Fibroblast of the aortic adventitia (primary cell): ENCODE measurements around the gene TNRC6C. TPM values are rescaled to one million over a fixed set of nuclear protein-coding genes. Genes with fewer than 3 reads are reported as not detected.

Source experiments
- DNase-seq: peaks from one replicate; pipeline ENCODE4 v3.0.0-alpha.2; 2010; ENCODE audit warnings: low read depth
- H3K4me3 ChIP-seq: 2 replicates; pipeline ENCODE4 v1.5.1; 2011; ENCODE audit warnings: low read depth, mild to moderate bottlenecking, control low read depth, low read length, moderate library complexity
- CTCF ChIP-seq: IDR thresholded peaks from 2 replicates; pipeline ENCODE4 v1.5.1; 2011; ENCODE audit warnings: mild to moderate bottlenecking, low read length, control low read depth, inconsistent platforms; ENCODE audit not compliant: insufficient read depth
- total RNA-seq: library from RNA; depleted of rRNA; stranded (reverse); fragments of >200 nt; gene quantifications from 2 replicates; pipeline ENCODE4 v1.2.3, GENCODE V29; 2012; ENCODE audit warnings: low replicate concordance

Gene TNRC6C
- total RNA-seq, 1 donor: 10.3 TPM

GRCh38 chr17:78107457-78107856 lies 149.0 kb downstream of the TNRC6C start:
- no peak overlapping the region for H3K4me3 ChIP-seq
- peak; percentile 54 for DNase-seq
- TF ChIP-seq CTCF: no peak

- DNase-seq: no peak
- H3K4me3 ChIP-seq: no peak overlapping the region
- no peak for TF ChIP-seq CTCF
These were observed 149.6 kb downstream of the TNRC6C start for GRCh38 chr17:78107976-78108725.

GRCh38 chr17:78108726-78109488 lies 150.4 kb downstream of the TNRC6C start:
- DNase-seq: no peak

GRCh38 chr17:78109489-78109761 lies 150.9 kb downstream of the TNRC6C start:
- no peak for DNase-seq
- no peak for TF ChIP-seq CTCF

More at GRCh38 chr17:78108726-78109488, 150.4 kb downstream of the TNRC6C start:
- no peak overlapping the region for H3K4me3 ChIP-seq
- no peak for TF ChIP-seq CTCF

GRCh38 chr17:78110363-78111015 lies 152.0 kb downstream of the TNRC6C start:
- DNase-seq: no peak
- no peak overlapping the region for H3K4me3 ChIP-seq
- TF ChIP-seq CTCF: no peak

More at GRCh38 chr17:78109489-78109761, 150.9 kb downstream of the TNRC6C start:
- H3K4me3 ChIP-seq: no peak overlapping the region

- no peak for DNase-seq
- no peak overlapping the region for H3K4me3 ChIP-seq
- no peak for TF ChIP-seq CTCF
These were observed 152.7 kb downstream of the TNRC6C start for GRCh38 chr17:78111016-78111726.
